ENCODE results near the gene CAPN9.

DNA sequence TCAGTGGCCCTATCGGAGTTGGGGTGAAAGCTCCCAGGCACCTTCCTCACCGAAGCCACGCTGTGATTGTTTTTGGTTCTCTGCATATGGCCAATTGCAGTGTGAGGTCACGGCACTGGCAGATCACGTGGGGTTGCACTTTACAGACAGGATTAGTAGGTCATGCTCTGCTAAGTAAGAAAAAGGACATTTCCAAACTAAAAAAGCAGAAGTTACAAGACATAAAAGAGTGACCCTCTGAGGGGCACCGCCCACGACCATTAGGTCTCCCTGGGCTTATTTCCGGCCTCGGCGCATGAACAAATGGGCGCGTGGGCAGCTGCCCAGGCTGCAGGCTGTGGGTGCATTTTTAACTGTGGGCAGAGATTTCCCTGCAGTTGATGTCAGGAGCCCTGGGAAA lies 2.0 kb downstream of the CAPN9 start:
- TF ChIP-seq CTCF (IDR thresholded peaks at IDR 0.05) (no peak), POLR2A (IDR thresholded peaks at IDR 0.05) (no peak), EP300 (IDR thresholded peaks at IDR 0.05) (no peak), POLR2AphosphoS5 (IDR thresholded peaks at IDR 0.05) (no peak)

All from gastroesophageal sphincter (tissue), 3 donors.